Fibroblast of skin of scalp (primary cell): Measurements from ENCODE around the gene KCNJ4.
A peak's percentile ranks its signal among the peaks of the same experiment; 100 is the strongest.
"Not testable (repeated sequence)": the region's sequence is repeated elsewhere in the genome, so short reads cannot be mapped to it uniquely, and the experiment has no call there.

Experiments
- DNase-seq: peaks from one replicate; pipeline ENCODE4 v3.0.0-alpha.2; 2013

Gene KCNJ4

DNA sequence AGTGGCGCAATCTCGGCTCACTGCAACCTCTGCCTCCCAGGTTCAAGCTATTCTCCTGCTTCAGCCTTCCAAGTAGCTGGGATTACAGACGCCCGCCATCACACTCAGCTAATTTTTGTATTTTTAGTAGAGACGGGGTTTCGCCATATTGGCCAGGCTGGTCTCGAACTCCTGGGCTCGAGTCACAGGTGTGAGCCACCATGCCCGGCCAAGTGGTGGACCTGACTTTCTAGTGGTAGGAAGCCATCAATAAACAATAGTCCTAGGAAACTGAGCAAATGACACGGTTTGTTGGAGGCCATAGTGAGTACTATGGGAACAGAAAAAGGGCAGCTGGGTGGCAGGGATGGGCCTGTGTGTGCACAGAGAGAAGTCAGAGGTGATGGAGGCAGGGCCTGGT is 15.2 kb upstream of the KCNJ4 start:
- not testable (repeated sequence) for DNase-seq

DNA sequence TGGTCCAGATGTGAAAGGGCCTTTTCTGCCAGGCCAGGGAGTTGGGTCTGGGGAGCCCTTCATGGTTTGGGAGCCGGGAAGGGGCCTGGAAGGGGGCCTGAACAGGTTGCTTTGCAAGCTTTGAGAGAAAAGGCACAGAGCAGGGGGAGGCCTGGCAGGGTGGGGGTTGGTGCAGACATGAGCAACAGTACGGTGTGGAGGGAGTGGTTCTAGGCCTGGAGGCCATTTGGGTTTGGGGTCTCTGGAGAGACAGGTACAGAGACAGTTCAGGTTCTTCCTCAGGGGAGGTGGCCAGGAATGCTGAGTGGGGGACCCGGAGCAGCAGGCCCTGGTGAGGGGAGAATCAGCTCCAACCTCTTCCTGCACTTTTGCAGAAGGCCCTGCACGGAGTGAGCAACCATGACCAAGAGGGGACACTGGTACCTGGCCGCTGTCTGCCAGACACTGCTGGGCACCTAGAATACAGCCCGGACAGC is 14.3 kb upstream of the KCNJ4 start:
- no peak for DNase-seq

DNA sequence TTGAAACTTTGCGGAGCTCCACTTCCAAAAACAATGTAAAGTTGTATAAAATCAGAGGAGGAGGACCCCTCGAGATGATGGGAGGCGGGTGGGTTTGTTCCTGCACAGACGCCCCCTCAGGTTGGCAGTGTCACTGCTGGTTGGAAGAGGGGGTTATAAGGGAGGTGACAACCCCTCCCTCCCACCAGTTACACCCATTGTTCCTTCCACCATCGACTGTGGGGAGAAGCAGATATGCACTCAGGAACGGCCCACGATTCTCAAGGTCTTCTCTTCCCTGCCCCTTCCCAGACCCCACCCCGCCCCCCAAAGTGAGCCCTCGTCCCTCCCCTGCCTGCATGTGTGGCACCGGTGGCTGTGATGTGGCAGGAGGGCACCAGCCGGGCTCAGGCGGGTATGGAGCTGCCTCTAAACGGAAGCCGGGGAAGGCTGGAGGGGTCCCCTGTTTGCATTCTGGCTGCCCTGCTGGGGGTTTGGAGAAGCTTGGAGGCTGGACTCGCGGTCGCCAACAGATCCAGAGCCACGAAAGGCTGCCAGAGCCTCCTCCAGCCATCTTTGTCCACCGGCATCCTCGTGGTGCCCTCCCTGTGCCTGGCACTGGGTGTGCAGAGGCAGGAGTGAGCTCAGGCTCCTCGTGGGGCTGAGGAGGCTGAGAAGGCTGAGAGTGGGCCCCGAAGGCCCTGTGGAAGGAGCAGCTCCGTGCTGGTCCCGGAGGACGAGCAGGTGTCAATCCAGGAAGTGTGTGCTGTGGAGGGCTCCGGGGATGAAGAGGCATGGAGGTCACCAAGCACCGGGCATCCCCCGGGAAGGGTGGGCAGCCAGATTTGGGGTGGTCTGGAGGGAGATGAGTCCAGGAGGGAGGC is 13.7 kb upstream of the KCNJ4 start:
- DNase-seq = peak; percentile 58

DNA sequence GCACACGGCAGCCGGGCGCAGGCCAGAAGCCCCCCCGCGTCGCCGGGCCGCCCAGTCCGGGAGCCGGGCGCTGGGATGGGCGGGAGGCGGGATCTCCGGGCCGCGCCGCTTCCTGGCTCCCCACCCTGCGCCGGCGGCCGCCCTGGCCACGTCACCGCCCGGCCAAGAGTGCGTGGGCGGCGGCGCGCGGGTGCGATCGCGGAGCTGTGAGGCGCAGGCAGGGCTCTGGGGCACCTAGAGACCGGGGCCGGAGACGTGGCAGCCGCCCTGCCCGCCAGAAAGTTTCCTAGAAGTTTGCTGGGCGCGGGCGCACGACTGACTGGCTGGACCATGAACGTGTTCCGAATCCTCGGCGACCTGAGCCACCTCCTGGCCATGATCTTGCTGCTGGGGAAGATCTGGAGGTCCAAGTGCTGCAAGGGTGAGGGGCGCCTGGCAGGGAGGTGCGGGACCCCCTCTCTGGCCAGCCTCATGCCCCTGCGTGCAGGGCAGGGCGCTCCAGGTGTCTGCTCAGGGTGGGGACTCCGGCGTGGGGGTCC is 13.0 kb upstream of the KCNJ4 start, which contains the start of gene KDELR3:
KDELR3 (plus strand) TSS at position 193 of the 539 bp plus-strand sequence; CDS start at position 331, 138 bp downstream.
- DNase-seq = peak; percentile 73

DNA sequence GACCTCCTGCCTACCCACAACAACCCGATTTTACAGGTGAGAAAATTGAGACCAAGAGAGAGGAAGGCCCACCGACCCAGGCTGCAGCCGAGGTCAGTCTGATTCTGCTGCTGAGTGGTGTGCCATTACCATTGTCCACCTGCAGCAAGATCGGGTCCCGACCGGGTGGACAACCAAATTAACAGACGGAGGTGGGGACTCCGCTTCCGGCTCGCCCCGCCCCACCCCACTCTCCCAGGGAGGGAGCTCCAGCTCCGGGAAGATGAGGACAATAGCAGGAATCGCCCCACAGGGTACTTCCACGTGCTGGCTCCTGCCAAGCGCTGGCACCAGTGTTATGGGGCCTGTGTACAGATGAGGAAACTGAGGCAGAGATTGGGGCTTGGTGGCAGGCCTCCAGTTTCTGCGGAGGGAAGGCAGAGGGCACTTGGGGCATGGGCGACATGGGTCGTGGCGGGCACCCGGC is 12.5 kb upstream of the KCNJ4 start:
- DNase-seq = no peak

DNA sequence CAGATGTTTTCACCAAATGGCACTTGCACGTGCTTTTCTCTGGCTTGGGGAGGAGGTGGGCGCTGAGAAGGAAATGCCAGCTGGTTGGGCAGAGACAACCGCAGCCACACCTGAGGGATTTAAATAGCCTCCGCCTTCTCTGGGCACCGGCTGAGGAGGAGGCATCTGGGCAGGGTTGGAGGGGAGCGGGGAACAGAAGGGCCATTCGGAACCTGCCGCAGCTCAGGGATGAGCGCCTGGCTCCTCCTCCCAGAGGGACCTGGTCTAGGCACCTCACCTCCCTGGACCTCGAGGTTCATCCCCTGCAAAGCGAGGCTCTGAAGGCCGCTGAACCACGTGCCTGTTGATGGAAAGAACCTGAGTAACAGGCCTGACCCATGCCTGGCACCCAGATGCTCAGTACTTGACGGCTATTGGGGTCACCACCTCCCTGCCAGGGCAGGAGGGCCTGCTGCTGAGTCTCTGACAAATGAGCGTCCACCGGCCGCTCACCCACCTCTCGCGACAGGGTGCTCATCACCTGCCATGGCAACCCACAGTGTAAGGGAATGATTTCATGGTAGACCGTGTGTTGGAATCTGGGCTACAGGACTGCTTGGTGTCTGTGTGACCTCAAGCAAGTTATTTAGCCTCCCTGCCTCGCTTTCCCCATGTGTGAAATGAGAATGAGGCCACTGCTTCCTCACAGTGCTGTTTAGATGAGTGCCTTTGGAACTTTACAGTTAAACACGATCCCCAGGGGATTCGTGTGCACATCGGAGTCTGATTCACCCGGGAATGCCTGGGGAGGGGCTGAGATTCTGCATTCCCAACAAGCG is 10.9 kb upstream of the KCNJ4 start:
- peak; percentile 72 for DNase-seq

DNA sequence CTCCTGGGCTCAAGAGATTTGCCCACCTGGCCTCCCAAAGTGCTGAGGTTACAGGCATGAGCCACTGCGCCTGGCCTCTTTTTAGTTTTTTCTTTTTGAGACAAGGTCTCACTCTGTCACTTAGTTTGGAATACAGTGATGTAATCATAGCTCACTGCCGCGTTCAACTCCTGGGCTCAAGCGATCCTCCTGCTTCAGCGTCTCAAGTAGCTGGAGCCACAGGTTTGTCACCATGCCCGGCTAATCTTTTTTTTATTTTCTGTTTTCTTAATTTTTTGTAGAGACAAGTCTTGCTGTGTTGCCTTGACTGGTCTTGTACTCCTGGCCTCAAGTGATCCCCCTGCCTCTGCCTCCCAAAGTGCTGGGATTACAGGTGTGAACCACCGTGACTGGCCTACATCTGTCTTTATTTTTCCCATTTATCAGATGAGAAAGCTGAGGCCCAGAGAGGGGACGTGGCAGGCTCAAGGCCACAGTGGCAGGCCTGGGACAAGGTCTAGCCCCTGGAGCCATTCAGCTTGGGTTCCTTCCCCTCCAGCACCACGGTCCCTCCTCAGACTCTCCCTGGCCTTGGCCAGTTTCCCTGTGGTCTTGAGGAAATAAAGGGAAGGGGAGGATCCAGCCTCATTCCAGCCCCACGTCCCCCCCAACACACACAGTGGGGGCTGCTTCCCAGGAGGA is 10.1 kb upstream of the KCNJ4 start:
- DNase-seq = no peak

DNA sequence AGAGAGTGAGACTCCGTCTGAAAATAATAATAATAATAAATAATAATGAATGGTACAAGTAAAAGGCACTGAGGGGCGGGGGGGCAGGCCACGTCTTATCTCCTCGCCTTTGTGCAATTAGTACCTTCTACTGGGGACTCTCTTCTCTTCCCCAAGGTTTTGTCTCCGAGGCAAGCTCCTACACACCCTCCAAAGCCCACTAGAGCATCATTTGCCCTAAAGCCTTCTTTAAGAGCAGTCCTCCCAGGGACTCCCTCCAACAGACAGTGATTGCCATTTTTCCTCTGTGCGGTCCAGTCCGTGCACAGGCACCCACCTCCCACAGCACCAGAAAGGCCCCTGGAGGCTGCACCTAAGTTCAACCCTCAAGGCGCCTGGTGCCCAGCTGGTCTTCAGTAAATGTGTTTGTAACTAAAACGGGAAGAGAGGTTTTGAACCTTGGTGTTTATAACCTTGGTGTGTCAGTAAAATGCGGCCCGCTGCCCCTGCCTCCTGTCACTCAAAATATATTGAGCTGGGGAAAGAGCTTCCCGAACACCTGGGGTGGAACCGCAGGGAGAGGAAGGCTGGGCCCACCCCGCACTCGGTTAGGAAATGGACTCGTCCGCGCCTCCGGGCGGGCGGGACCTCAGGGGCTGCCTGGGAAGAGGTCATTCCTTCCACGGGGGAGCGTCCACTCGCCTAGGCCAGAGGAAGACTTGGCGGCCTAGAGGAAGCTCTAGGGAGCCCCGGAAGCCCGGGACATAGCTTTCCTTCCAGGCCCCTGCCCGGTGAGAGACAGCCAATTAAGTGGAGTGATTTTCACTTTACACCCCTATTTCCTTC is 8.2 kb upstream of the KCNJ4 start:
- no peak for DNase-seq

DNA sequence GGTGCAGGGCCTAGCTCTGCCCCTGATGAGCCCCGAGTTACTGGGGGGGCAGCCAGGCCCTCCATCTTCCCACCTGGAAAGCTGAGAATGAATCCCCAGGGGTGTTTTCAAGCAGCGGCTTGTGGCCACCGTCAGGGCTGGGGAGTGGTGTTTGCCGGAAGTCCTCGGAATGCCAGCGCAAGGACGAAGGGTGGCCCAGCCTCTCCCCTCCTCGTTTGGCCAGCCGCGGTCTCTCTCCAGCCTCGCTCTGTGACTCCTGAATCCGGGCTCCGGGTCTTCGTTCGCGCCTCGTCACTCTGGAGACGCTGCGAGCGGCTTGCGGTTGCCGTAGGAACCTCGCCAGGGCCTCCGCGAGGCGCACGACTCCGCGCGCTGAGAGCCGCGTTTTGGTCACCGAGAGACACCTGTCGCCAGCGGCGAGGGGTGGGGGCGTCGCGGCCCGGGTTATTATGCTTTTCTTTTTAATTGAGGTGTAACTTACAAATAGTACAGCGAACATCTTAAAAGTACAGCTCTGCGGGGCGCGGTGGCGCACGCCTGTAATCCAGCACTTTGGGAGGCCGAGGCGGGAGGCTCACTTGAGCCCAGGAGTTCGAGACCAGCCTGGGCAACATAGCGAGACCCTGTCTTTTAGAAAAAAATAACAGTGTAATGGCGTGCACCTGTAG is 6.5 kb upstream of the KCNJ4 start:
- peak; percentile 81 for DNase-seq

DNA sequence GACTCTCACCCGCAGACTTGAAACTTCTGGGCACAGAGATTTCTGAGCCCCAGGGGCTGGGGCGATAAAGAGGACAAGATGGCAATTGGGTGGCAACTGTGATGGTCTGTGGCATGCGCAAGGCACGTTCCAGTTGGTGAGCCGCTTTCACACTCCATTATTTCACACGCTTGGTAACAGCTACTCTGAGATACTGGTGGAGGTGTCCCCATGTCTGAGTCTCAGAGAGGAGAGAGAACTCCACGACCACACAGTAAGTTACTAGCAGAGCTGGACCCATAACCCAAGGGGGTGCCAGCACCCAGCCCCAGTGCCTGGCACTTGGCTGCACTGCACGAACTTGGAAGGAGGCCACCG is 6.0 kb upstream of the KCNJ4 start:
- no peak for DNase-seq

DNA sequence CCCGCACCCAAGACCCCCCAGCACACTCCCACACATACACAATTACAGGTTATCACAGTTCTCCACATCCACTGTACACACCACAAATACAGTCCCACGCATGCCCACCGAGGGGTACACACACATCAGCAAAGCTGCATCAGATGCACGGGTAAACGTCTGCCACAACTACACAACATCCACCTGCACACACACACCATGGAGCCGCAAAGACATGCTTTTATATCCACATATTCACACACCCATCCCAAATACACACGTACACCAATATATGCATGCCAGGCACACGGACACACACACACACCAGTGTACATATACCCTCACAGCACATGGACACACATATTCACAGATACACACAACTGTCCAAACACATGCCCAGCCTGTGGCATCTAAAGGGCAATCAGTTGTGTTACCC is 5.4 kb upstream of the KCNJ4 start:
- DNase-seq = no peak

DNA sequence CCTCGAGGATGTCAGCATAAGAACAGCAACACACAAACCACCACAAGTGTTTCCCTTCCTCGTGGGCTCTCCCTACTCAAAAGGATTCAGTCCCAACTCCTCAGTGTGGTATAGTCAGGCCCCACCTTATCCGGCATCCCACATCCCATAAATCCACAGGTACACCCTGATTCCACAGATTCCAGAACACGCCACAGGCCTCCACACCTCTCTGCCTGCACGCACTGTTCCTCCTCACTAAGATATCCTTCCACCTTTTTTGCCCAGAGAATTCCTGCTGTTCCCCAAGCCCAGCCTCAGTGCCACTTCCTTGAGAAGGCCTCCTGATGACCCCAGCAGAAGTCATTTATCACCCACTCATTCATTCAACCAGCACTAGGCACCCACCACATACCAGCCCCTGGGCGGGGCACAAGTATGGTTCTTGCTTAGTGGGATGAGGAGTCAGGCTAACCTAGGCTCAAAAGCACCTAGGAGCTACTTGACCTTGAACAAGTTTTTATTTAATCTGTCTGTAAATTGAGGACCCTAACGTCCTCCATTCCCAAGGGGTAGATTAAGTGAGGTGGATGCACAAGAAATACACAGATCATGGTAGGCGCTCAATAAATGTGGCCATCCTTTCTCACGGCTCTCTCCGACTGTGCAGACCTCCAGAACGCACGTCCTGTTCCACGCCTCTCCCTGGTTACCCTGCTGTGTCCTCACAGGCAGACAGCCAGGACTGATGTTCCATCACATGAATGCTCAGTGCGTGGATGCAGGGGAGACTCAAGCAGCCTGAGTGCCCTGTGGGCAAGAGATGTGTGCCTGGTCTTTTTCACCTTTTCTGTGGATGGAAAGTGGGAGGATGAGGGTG is 2.1 kb upstream of the KCNJ4 start:
- no peak for DNase-seq

DNA sequence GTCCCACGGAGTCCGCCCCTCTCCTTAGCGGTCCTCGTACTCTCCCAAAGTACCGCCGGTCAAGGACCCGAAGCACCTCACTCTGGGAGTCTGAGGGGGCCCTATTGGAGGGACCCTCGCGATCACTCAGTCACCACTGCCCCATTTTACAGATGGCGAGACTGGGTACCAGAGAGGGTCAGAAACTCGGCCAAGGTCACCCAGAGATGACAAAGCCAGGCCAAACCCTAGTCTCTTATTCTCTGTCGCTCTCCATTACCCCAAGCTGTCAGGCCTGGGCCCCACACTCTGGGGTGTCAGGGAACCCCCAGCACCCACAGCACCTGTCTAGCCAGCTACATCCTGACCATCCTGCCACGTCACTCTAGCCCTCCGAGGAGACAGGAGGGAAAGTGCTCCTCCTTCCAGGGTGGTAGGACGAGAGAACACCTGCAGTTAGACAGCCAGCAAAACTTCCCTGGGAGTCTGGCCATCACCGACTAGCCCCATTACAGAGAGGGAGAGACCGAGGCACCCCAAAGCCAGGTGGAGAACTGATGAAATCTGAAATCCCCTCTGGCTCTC is 1.4 kb upstream of the KCNJ4 start:
- DNase-seq = no peak

DNA sequence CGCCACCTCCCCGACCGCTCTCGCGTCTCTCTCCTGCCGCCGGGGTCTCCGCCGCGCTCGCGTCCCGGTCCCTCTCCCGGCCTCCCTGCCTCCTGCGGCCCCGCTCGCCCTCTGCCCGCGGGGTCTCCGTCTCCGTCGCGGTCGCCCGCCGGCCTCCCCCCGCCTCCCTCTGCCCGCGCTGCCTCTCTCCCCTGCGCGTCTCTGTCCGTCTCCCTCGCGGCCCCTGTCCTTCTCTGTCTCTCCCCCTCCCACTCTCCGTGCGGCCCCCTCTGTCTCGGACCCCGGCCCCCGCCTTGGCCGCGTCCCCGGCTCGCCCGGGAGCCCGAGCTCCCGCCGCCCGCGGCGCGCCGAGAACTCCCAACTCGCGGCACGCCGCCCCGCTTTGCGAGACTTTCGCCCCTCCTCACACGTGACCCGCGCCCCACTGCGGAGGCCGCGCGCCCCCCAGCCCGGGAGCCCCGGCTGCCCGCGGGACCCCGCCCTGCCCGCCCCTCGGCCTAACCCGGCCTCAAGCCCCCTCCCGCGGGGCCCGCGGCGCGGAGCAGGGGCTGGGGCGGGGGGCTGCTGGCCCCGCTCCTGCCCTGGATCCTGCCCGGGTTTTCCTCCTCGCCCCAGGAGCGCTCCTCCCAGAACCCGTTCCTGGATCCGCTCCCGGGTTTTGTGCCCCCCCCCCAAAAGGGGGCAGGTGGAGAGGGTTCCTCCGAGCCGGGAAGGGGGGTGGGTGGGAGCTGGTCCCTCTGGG is 702 bp upstream of the KCNJ4 start:
- peak; percentile 43 for DNase-seq

DNA sequence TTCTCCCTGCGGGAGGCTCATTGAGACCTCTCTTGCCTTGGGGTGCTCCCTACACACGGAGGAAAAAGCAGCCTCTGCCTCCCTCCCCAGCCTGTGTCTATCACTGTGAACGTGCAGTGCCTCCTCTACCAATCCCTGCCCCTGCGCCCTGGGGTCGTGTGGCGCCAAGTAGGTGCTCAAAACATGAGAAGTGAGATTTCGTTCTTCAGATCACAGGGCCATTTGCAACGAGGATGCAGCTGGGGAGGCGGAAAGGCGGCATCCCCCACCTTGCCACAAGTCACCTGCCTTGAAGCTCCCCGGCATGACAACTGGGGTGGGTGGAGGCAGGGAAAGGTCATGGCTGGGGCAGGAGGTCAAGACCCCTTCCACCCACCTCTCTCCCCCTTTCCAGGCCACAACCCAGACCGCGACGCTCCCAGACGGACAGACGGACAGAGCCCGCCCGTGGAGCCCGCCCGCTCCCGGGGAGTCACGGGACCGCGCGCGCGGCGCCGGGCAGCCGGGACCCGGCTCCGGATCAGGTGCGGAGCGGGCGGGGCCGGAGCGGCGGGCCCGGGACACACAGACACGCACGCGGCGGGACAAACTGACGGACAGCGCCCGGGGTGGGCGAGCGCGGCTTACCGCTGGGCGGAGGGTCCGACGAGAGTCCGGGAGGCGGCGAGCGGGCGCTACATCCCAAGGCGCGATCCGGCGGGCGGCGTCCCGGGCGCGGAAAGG is 485 bp downstream of the KCNJ4 start:
- no peak for DNase-seq

DNA sequence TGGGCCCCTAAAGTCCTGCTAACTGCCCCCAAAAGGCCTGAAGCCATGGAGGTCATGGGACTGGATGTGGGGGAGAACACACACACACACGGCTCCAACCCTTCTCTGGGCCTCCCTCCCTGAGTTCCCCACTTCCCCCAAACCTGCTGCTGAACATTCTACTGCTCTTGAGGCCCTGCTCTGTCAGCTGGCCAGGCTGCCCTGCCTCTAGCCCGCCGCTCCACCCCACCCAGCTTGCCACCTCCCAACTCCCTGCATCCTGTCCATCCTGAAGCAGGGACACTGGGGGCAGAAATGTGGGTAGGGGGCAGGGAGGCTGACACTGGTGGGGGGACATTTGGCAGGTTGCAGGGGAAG is 1.0 kb downstream of the KCNJ4 start:
- no peak for DNase-seq

DNA sequence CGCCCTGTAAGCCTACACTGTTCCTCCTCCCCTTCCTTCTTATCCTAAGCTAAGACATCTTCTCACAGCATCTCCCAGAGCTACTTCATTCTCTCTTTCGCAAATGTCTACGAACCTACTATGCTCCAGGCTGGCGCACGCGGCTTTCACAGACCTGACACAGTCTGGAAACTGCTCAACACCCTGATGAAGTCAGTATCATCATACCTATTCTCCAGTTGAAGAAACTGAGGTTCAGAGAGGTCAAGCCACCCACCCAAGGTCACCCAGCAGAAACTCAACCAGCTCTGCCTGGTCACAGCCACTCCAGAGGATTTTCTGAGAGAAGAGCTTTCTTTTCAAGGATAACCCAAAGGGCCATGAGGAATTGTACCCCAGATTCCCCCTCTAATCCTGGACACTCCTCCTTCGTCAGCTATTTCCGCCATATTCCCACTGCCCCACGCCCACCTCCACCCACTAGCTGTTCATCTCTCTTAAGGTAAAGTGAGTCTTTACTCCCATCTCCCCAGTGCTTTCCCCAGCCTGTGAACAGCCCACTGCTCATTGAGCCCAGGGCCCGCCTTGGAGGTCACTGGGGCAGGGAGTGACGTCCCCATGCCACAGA is 1.8 kb downstream of the KCNJ4 start:
- DNase-seq = no peak
